Large intestine (tissue), 3 donors: ENCODE measurements around the gene ALOX5AP. TPM values are rescaled to one million over a fixed set of nuclear protein-coding genes. Genes with fewer than 3 reads are reported as not detected.
A peak's percentile ranks its signal among the peaks of the same experiment; 100 is the strongest.

Source experiments
- DNase-seq, 2 donors: peaks; one replicate each; pipeline versions ENCODE4 v3.0.0 to v3.0.0-alpha.2; 2013
- H3K27ac ChIP-seq: one replicate; pipeline ENCODE4 v1.5.1; 2013; ENCODE audit warnings: low read length
- H3K27me3 ChIP-seq: 2 replicates; pipeline ENCODE4 v1.6.1; 2013; ENCODE audit warnings: low read length; ENCODE audit not compliant: control insufficient read depth, insufficient read depth
- H3K36me3 ChIP-seq: 2 replicates; pipeline ENCODE4 v1.6.1; 2013; ENCODE audit warnings: low read length; ENCODE audit not compliant: control insufficient read depth, insufficient read depth
- H3K4me1 ChIP-seq: one replicate; pipeline ENCODE4 v1.6.1; 2013; ENCODE audit warnings: low read length; ENCODE audit not compliant: control insufficient read depth, insufficient read depth
- H3K4me3 ChIP-seq: one replicate; pipeline ENCODE4 v1.5.1; 2013; ENCODE audit warnings: low read length
- H3K9me3 ChIP-seq: one replicate; pipeline ENCODE4 v1.6.1; 2013; ENCODE audit warnings: mild to moderate bottlenecking, low read depth, low read length, moderate library complexity; ENCODE audit not compliant: control insufficient read depth
- WGBS: methylation state at CpG from one replicate; pipeline ENCODE4 v1.1.5; 2013; ENCODE audit warnings: low lambda C conversion rate; ENCODE audit not compliant: insufficient coverage; 5-methylcytosine and 5-hydroxymethylcytosine counted together
- polyA plus RNA-seq: library from polyadenylated mRNA; unstranded; fragments of 120-200 nt; gene quantifications from one replicate; pipeline ENCODE4 v1.2.1, GENCODE V29; 2013

Gene ALOX5AP
- polyA plus RNA-seq, 1 donor, result 7.0 TPM

DNA sequence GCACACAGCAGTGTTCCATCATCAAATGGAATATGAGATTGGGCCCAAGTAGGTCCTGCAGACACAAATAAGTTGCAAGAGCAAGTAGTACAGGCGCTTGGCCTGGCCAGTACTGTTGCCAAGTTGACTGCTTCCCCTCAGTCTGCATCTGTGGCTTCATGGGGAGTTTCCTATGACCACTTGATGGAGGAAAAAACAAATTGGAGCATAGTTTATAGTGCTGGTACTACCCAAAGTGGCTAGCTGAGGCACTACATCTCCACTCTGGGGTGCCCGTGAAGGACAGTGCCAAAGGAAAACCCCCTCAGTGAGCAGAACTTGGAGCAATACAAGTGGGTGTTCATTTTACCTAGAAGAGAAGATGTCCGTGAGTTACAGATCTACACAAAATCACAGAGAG is 10.6 kb upstream of the ALOX5AP start:
- Histone ChIP-seq H3K4me3 (no peak overlapping the region), H3K4me1 (peaks cover under 1% of the 10 kb centered on the region), H3K27ac (no peak overlapping the region), H3K36me3 (no peaks in the 10 kb centered on the region), H3K9me3 (no peaks in the 10 kb centered on the region), H3K27me3 (no peaks in the 10 kb centered on the region)
- WGBS, result no CpG with 5 or more reads among the region's 3 CpGs
- no peak for DNase-seq

DNA sequence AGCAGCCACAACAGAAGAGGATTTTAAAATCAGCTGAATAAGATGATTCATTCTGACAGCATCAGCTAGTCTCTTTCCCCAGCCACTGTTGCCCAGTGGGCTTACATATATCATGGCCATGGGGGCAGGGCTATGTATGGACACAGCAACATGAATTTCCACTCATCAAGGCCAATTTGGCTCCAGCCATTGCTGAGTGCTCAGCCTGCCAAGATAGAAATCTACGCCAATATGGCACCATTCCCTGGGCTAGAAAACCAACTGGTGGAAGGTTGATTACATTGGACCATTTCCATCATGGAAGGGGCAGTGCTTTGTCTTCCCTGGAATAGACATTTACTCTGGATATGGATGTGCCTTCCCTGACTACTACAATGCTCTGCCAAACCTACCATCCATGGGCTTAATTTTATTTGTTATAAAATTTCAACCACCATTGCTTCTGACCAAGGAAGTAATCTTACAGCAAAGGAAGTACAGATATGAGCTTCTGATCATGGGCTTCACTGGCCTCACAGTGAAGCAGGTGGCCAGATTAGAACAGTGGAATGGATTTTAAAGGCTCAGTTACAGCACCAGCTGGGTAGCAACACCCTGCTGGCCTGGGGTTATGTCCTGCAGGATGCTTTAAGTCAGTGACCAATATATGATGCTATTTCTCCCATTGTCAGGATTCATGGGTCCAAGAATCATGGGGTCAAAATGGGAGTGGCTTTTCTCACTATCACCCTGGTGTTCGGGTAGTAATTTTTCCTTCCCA is 9.8 kb upstream of the ALOX5AP start:
- no peaks in the 10 kb centered on the region for H3K36me3 ChIP-seq
- DNase-seq, result no peak
- no peak overlapping the region for H3K4me3 ChIP-seq
- no CpG with 5 or more reads among the region's 2 CpGs for WGBS
- peaks cover 3% of the 10 kb centered on the region for H3K4me1 ChIP-seq
- no peaks in the 10 kb centered on the region for H3K27me3 ChIP-seq
- no peaks in the 10 kb centered on the region for H3K9me3 ChIP-seq
- no peak overlapping the region for H3K27ac ChIP-seq

GRCh38 chr13:30726192-30726591 is 9.2 kb upstream of the ALOX5AP start:
- no peaks in the 10 kb centered on the region for H3K36me3 ChIP-seq
- WGBS, result no CpG with 5 or more reads among the region's 1 CpG
- H3K4me1 ChIP-seq, result peaks cover 3% of the 10 kb centered on the region
- DNase-seq, result no peak
- H3K9me3 ChIP-seq, result no peaks in the 10 kb centered on the region
- no peak overlapping the region for H3K27ac ChIP-seq
- no peaks in the 10 kb centered on the region for H3K27me3 ChIP-seq
- no peak overlapping the region for H3K4me3 ChIP-seq

GRCh38 chr13:30727491-30728355 is 7.6 kb upstream of the ALOX5AP start:
- Histone ChIP-seq H3K9me3 (no peaks in the 10 kb centered on the region), H3K36me3 (no peaks in the 10 kb centered on the region), H3K27me3 (no peaks in the 10 kb centered on the region), H3K4me3 (no peak overlapping the region), H3K27ac (no peak overlapping the region), H3K4me1 (peaks cover 3% of the 10 kb centered on the region)
- DNase-seq, result no peak
- WGBS, result no CpG with 5 or more reads among the region's 6 CpGs

GRCh38 chr13:30729801-30730200 is 5.5 kb upstream of the ALOX5AP start:
- DNase-seq, result peak in 1 of 2 donors; percentile 62
- Histone ChIP-seq H3K36me3 (no peaks in the 10 kb centered on the region), H3K27me3 (no peaks in the 10 kb centered on the region), H3K27ac (no peak overlapping the region), H3K4me3 (no peak overlapping the region), H3K9me3 (no peaks in the 10 kb centered on the region), H3K4me1 (peaks cover 3% of the 10 kb centered on the region)
- 59% methylated on average over 3 of the region's 8 CpGs for WGBS

DNA sequence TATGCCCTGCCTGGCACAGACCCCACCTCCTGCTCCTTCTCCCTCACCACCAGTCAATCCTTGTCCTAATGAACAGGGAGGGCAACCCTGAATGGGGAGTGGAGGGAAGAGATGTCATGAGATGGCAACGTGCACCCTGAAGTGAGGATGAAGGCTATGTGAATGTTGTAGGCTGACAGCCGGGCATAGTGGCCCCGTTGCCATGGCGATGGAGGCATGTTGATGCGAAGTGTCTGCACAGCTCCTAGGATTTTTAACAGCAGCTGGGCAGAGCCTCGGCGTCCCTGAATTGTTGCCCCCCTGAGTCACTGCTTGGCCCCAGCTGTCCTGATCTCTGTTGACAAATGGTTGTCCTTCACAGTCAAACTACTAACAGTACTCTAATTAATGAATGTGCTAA is 4.8 kb upstream of the ALOX5AP start:
- no CpG with 5 or more reads among the region's 7 CpGs for WGBS

GRCh38 chr13:30731361-30732045 is 3.8 kb upstream of the ALOX5AP start:
- H3K27ac ChIP-seq, result no peak overlapping the region
- no peak overlapping the region for H3K4me3 ChIP-seq
- no peaks in the 10 kb centered on the region for H3K27me3 ChIP-seq
- no peaks in the 10 kb centered on the region for H3K9me3 ChIP-seq
- no peaks in the 10 kb centered on the region for H3K36me3 ChIP-seq
- peaks cover 3% of the 10 kb centered on the region for H3K4me1 ChIP-seq
- WGBS, result no CpG with 5 or more reads among the region's 21 CpGs
- DNase-seq, result no peak

More for the DNA sequence above, 4.8 kb upstream of the ALOX5AP start:
- H3K4me1 ChIP-seq, result peaks cover 3% of the 10 kb centered on the region
- no peaks in the 10 kb centered on the region for H3K36me3 ChIP-seq
- no peaks in the 10 kb centered on the region for H3K9me3 ChIP-seq
- no peak overlapping the region for H3K27ac ChIP-seq
- no peaks in the 10 kb centered on the region for H3K27me3 ChIP-seq
- no peak for DNase-seq
- no peak overlapping the region for H3K4me3 ChIP-seq

DNA sequence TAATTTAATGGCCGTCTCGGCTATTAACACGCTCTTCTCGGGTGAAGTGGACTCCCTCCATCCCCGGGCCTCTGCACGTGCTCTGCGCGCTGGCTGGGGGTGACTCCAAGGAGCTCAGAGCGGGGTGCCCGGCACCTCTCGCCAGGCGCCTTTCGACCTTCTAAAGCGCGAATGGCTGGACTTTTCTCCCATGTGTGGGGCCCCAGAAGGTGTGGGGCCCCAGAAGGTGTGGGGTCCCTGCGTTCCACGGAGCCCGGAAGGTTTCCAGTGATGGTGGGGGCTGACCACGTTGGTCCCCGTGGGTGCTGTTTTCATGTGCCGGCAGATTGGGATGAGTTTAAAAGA is 3.3 kb upstream of the ALOX5AP start:
- no peaks in the 10 kb centered on the region for H3K9me3 ChIP-seq
- H3K27ac ChIP-seq, result no peak overlapping the region
- H3K36me3 ChIP-seq, result no peaks in the 10 kb centered on the region
- no CpG with 5 or more reads among the region's 21 CpGs for WGBS
- no peak for DNase-seq
- no peak overlapping the region for H3K4me3 ChIP-seq
- H3K27me3 ChIP-seq, result no peaks in the 10 kb centered on the region
- peaks cover 3% of the 10 kb centered on the region for H3K4me1 ChIP-seq

- H3K36me3 ChIP-seq, result no peaks in the 10 kb centered on the region
- DNase-seq, result no peak
- no peaks in the 10 kb centered on the region for H3K27me3 ChIP-seq
- no peaks in the 10 kb centered on the region for H3K9me3 ChIP-seq
- H3K4me3 ChIP-seq, result no peak overlapping the region
- H3K27ac ChIP-seq, result no peak overlapping the region
- H3K4me1 ChIP-seq, result peaks cover 3% of the 10 kb centered on the region
- no CpG with 5 or more reads among the region's 1 CpG for WGBS
Measured at GRCh38 chr13:30734439-30734838, 904 bp upstream of the ALOX5AP start.

DNA sequence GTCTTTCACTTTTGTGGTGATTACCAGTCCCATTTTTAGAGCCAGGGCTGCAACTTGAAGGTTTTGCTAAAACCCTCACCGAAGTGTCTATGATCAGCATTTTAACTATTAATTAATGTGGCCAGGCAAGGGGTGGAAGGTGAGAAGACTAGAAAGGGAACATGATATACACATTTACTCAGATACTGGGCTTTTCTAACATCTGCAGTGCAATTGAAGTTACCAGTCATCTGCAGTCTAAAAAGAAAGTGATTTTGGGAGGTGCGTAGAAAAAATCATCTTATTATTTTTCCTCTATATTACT is 481 bp downstream of the ALOX5AP start:
- no peak for DNase-seq
- Histone ChIP-seq H3K27ac (no peak overlapping the region), H3K4me3 (no peak overlapping the region), H3K4me1 (no peaks in the 10 kb centered on the region), H3K27me3 (no peaks in the 10 kb centered on the region), H3K9me3 (no peaks in the 10 kb centered on the region), H3K36me3 (no peaks in the 10 kb centered on the region)
- 100% methylated on average over 1 of the region's 2 CpGs for WGBS
